HepG2 (cell line): ENCODE measurements around the gene RPL36. TPM values are rescaled to one million over a fixed set of nuclear protein-coding genes. Genes with fewer than 3 reads are reported as not detected.

Experiments
- FOXK2 ChIP-seq: fragments of 450-650 bp; IDR thresholded peaks from 2 replicates; pipeline ENCODE4 v1.6.1; 2016
- PAF1 ChIP-seq: IDR thresholded peaks from 2 replicates; pipeline ENCODE4 v1.6.1; 2016; ENCODE audit warnings: missing genetic modification reagents, missing compliant biosample characterization
- PHB2 ChIP-seq: fragments of 450-650 bp; IDR thresholded peaks from 2 replicates; pipeline ENCODE4 v1.6.1; 2018; ENCODE audit not compliant: partially characterized antibody
- PITX1 ChIP-seq: sonication (generic); formaldehyde crosslinking; IDR thresholded peaks from 2 replicates; pipeline ENCODE4 v1.5.1; 2020; ENCODE audit warnings: mild to moderate bottlenecking, missing genetic modification reagents
- RCOR2 ChIP-seq: IDR thresholded peaks from 2 replicates; pipeline ENCODE4 v1.6.1; 2016; ENCODE audit warnings: missing biosample characterization, missing genetic modification reagents
- THAP11 ChIP-seq: IDR thresholded peaks from 2 replicates; pipeline ENCODE4 v1.6.1; 2016; ENCODE audit warnings: missing biosample characterization, missing genetic modification reagents
- ZMYM2 ChIP-seq: sonication (generic); formaldehyde crosslinking; IDR thresholded peaks from 2 replicates; pipeline ENCODE4 v1.8.0; 2022; ENCODE audit warnings: mild to moderate bottlenecking, missing genetic modification reagents
- ZNF451 ChIP-seq: sonication (generic); formaldehyde crosslinking; IDR thresholded peaks from 2 replicates; pipeline ENCODE4 v1.5.0; 2020; ENCODE audit warnings: mild to moderate bottlenecking, missing genetic modification reagents
- ZNF7 ChIP-seq: IDR thresholded peaks from 2 replicates; pipeline ENCODE4 v1.6.1; 2016; ENCODE audit warnings: missing biosample characterization, missing genetic modification reagents
- ZSCAN20 ChIP-seq: sonication (generic); formaldehyde crosslinking; IDR thresholded peaks from 2 replicates; pipeline ENCODE4 v1.4.0; 2020; ENCODE audit warnings: missing genetic modification reagents, mild to moderate bottlenecking, borderline replicate concordance
- polyA plus RNA-seq, 8 experiments: library from polyadenylated mRNA; depleted of rRNA in 3 of 8; stranded (reverse) in 7 of 8; unstranded in 1 of 8; fragments of >200 nt; fragmentation: Illumina TruSeq in 4 of 8; extraction: Trizol in 4 of 8; gene quantifications; 2 replicates each; pipeline versions ENCODE4 v1.2.1 to v1.2.3, GENCODE V29; 2011 to 2016; ENCODE audit warnings: low read depth in 4 of 8, missing spikeins in 1 of 8, mixed read lengths in 1 of 8; ENCODE audit not compliant: insufficient read depth in 1 of 8
- total RNA-seq, 5 experiments: library from RNA; depleted of rRNA; stranded (reverse); fragments of >200 nt; fragmentation: Illumina TruSeq; extraction: Trizol; gene quantifications; 2 replicates each; pipeline ENCODE4 v1.2.3, GENCODE V29; 2016; ENCODE audit warnings: low read depth in 1 of 5
- TF ChIP-seq, protein P1 (sequence below): sonication (generic); formaldehyde crosslinking; IDR thresholded peaks from 2 replicates; pipeline ENCODE4 v1.4.0; 2020; ENCODE audit warnings: mild to moderate bottlenecking, missing genetic modification reagents, borderline replicate concordance
- TF ChIP-seq, protein P2 (sequence below): sonication (generic); formaldehyde crosslinking; IDR thresholded peaks from 2 replicates; pipeline ENCODE4 v1.5.1; 2020; ENCODE audit warnings: mild to moderate bottlenecking, missing genetic modification reagents, moderate library complexity
- TF ChIP-seq, protein P3 (sequence below): sonication (generic); formaldehyde crosslinking; IDR thresholded peaks from 2 replicates; pipeline ENCODE4 v1.5.0; 2020; ENCODE audit warnings: missing genetic modification reagents, mild to moderate bottlenecking, borderline replicate concordance
- TF ChIP-seq, protein P4 (sequence below): sonication (generic); formaldehyde crosslinking; IDR thresholded peaks from 2 replicates; pipeline ENCODE4 v1.4.0; 2020; ENCODE audit warnings: missing genetic modification reagents
- TF ChIP-seq, protein P5 (sequence below): sonication (generic); formaldehyde crosslinking; IDR thresholded peaks from 2 replicates; pipeline ENCODE4 v1.4.0; 2020; ENCODE audit warnings: missing genetic modification reagents
- TF ChIP-seq, protein P6 (sequence below): sonication (generic); formaldehyde crosslinking; IDR thresholded peaks from 2 replicates; pipeline ENCODE4 v1.4.0; 2020; ENCODE audit warnings: mild to moderate bottlenecking, missing genetic modification reagents
- TF ChIP-seq, protein P7 (sequence below): IDR thresholded peaks from 2 replicates; pipeline ENCODE4 v1.6.1; 2016; ENCODE audit warnings: low read depth, borderline replicate concordance

Gene RPL36
- total and polyA plus RNA-seq, 2 of the 13 experiments (the other 11 are each of a cell fraction or from before 2014, with no cell fraction given), result 706 to 740 TPM

DNA sequence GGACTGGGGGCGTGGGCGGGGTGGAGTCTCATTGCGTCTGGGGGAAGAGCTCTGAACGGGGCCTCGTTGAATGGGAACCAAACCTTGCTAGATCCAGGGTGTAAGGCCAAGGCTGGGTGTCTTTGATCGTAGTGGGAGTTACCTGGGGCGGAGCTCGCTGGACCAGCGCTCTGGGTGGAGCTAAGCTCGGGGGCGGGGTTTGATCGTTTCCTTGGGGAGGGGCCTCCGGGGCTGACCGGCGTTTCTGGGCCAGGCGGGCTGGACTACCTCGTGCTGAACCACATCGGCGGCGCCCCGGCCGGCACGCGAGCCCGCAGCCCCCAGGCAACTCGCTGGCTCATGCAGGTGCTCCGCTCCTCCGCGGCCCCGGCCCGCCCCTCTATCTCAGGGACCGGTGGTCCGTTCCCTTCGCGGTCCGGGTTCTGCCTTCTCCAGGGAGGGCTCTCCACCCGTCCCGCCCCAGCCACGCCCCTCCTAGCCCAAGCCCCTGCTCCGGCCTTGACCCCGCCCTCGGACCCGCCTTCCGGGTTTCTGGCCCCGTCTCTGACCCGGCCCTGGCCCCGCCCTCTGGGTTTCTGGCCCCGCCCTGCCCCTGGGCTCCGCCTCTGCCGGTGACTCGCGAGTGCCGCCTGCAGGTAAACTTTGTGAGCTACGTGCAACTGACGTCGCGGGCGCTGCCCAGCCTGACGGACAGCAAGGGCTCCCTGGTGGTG lies 3.3 kb upstream of the RPL36 start (continued):
- TF ChIP-seq, protein P1, sequence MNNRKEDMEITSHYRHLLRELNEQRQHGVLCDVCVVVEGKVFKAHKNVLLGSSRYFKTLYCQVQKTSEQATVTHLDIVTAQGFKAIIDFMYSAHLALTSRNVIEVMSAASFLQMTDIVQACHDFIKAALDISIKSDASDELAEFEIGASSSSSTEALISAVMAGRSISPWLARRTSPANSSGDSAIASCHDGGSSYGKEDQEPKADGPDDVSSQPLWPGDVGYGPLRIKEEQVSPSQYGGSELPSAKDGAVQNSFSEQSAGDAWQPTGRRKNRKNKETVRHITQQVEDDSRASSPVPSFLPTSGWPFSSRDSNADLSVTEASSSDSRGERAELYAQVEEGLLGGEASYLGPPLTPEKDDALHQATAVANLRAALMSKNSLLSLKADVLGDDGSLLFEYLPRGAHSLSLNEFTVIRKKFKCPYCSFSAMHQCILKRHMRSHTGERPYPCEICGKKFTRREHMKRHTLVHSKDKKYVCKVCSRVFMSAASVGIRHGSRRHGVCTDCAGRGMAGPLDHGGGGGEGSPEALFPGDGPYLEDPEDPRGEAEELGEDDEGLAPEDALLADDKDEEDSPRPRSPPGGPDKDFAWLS, result no peak
- TF ChIP-seq PITX1 (CRISPR knock-in tag) (no peak), ZMYM2 (peak; percentile 68; the same call in 1 of the 2 replicates), FOXK2 (no peak), ZSCAN20 (no peak), RCOR2 (CRISPR knock-in tag) (no peak), ZNF7 (CRISPR knock-in tag) (no peak), ZNF451 (CRISPR knock-in tag) (no peak; the same call in 1 of the 2 replicates), PHB2 (no peak), THAP11 (CRISPR knock-in tag) (peak; percentile 83), PAF1 (CRISPR knock-in tag) (no peak)
- TF ChIP-seq, protein P2, sequence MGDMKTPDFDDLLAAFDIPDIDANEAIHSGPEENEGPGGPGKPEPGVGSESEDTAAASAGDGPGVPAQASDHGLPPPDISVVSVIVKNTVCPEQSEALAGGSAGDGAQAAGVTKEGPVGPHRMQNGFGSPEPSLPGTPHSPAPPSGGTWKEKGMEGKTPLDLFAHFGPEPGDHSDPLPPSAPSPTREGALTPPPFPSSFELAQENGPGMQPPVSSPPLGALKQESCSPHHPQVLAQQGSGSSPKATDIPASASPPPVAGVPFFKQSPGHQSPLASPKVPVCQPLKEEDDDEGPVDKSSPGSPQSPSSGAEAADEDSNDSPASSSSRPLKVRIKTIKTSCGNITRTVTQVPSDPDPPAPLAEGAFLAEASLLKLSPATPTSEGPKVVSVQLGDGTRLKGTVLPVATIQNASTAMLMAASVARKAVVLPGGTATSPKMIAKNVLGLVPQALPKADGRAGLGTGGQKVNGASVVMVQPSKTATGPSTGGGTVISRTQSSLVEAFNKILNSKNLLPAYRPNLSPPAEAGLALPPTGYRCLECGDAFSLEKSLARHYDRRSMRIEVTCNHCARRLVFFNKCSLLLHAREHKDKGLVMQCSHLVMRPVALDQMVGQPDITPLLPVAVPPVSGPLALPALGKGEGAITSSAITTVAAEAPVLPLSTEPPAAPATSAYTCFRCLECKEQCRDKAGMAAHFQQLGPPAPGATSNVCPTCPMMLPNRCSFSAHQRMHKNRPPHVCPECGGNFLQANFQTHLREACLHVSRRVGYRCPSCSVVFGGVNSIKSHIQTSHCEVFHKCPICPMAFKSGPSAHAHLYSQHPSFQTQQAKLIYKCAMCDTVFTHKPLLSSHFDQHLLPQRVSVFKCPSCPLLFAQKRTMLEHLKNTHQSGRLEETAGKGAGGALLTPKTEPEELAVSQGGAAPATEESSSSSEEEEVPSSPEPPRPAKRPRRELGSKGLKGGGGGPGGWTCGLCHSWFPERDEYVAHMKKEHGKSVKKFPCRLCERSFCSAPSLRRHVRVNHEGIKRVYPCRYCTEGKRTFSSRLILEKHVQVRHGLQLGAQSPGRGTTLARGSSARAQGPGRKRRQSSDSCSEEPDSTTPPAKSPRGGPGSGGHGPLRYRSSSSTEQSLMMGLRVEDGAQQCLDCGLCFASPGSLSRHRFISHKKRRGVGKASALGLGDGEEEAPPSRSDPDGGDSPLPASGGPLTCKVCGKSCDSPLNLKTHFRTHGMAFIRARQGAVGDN (CRISPR knock-in tag), result peak; percentile 80
- TF ChIP-seq, protein P3, sequence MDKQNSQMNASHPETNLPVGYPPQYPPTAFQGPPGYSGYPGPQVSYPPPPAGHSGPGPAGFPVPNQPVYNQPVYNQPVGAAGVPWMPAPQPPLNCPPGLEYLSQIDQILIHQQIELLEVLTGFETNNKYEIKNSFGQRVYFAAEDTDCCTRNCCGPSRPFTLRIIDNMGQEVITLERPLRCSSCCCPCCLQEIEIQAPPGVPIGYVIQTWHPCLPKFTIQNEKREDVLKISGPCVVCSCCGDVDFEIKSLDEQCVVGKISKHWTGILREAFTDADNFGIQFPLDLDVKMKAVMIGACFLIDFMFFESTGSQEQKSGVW (CRISPR knock-in tag), result no peak
- TF ChIP-seq, protein P4, sequence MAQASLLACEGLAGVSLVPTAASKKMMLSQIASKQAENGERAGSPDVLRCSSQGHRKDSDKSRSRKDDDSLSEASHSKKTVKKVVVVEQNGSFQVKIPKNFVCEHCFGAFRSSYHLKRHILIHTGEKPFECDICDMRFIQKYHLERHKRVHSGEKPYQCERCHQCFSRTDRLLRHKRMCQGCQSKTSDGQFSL (CRISPR knock-in tag), result no peak
- TF ChIP-seq, protein P5, sequence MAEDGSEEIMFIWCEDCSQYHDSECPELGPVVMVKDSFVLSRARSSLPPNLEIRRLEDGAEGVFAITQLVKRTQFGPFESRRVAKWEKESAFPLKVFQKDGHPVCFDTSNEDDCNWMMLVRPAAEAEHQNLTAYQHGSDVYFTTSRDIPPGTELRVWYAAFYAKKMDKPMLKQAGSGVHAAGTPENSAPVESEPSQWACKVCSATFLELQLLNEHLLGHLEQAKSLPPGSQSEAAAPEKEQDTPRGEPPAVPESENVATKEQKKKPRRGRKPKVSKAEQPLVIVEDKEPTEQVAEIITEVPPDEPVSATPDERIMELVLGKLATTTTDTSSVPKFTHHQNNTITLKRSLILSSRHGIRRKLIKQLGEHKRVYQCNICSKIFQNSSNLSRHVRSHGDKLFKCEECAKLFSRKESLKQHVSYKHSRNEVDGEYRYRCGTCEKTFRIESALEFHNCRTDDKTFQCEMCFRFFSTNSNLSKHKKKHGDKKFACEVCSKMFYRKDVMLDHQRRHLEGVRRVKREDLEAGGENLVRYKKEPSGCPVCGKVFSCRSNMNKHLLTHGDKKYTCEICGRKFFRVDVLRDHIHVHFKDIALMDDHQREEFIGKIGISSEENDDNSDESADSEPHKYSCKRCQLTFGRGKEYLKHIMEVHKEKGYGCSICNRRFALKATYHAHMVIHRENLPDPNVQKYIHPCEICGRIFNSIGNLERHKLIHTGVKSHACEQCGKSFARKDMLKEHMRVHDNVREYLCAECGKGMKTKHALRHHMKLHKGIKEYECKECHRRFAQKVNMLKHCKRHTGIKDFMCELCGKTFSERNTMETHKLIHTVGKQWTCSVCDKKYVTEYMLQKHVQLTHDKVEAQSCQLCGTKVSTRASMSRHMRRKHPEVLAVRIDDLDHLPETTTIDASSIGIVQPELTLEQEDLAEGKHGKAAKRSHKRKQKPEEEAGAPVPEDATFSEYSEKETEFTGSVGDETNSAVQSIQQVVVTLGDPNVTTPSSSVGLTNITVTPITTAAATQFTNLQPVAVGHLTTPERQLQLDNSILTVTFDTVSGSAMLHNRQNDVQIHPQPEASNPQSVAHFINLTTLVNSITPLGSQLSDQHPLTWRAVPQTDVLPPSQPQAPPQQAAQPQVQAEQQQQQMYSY (CRISPR knock-in tag), result peak; percentile 90
- TF ChIP-seq, protein P6, sequence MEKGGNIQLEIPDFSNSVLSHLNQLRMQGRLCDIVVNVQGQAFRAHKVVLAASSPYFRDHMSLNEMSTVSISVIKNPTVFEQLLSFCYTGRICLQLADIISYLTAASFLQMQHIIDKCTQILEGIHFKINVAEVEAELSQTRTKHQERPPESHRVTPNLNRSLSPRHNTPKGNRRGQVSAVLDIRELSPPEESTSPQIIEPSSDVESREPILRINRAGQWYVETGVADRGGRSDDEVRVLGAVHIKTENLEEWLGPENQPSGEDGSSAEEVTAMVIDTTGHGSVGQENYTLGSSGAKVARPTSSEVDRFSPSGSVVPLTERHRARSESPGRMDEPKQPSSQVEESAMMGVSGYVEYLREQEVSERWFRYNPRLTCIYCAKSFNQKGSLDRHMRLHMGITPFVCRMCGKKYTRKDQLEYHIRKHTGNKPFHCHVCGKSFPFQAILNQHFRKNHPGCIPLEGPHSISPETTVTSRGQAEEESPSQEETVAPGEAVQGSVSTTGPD, result no peak
- TF ChIP-seq, protein P7, sequence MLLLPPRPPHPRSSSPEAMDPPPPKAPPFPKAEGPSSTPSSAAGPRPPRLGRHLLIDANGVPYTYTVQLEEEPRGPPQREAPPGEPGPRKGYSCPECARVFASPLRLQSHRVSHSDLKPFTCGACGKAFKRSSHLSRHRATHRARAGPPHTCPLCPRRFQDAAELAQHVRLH (CRISPR knock-in tag), result no peak; the same call in 1 of the 2 replicates
